NCI-H748 treated with DMSO at 0.1 percent for 48 hours (cell line): ENCODE data around the gene MYT1.
"Not testable (repeated sequence)": the region's sequence is repeated elsewhere in the genome, so short reads cannot be mapped to it uniquely, and the experiment has no call there.

Experiments
- DNase-seq: peaks from one replicate; lab custom pipeline; 2025; lab: John Stamatoyannopoulos, UW

Gene MYT1

GRCh38 chr20:64234291-64234791 is 70.1 kb downstream of the MYT1 start:
- no peak for DNase-seq

GRCh38 chr20:64234921-64235565 is 70.8 kb downstream of the MYT1 start:
- not testable (repeated sequence) for DNase-seq

GRCh38 chr20:64236137-64237088 is 72.2 kb downstream of the MYT1 start:
- DNase-seq: no peak

GRCh38 chr20:64237316-64237715 is 73.1 kb downstream of the MYT1 start:
- no peak for DNase-seq

GRCh38 chr20:64238115-64238825 is 74.0 kb downstream of the MYT1 start:
- DNase-seq: no peak

GRCh38 chr20:64238851-64239387 is 74.7 kb downstream of the MYT1 start:
- DNase-seq: no peak

GRCh38 chr20:64239449-64240242 is 75.4 kb downstream of the MYT1 start:
- no peak for DNase-seq

GRCh38 chr20:64240243-64241015 is 76.2 kb downstream of the MYT1 start:
- no peak for DNase-seq

- DNase-seq: no peak
These were observed 76.8 kb downstream of the MYT1 start for GRCh38 chr20:64241061-64241460.

- no peak for DNase-seq
These were observed 77.9 kb downstream of the MYT1 start for GRCh38 chr20:64242003-64242796.

- no peak for DNase-seq
These were observed 78.7 kb downstream of the MYT1 start for GRCh38 chr20:64242797-64243475.

GRCh38 chr20:64244281-64244805 is 80.1 kb downstream of the MYT1 start:
- no peak for DNase-seq

- DNase-seq: no peak
These were observed 80.8 kb downstream of the MYT1 start for GRCh38 chr20:64244870-64245603.

- DNase-seq: no peak
These were observed 81.7 kb downstream of the MYT1 start for GRCh38 chr20:64245746-64246595.

- DNase-seq: no peak
These were observed 82.5 kb downstream of the MYT1 start for GRCh38 chr20:64246616-64247306.

GRCh38 chr20:64247307-64247618 is 83.0 kb downstream of the MYT1 start:
- no peak for DNase-seq
